GM21515 (cell line): Measurements from ENCODE around the gene CNOT1.
"Not testable (repeated sequence)": the region's sequence is repeated elsewhere in the genome, so short reads cannot be mapped to it uniquely, and the experiment has no call there.

Experiments
- ATAC-seq: cut with Tn5 transposase; IDR thresholded peaks from one replicate; pipeline ENCODE4 v1.9.1; 2021; ENCODE audit not compliant: unreplicated experiment

CNOT1 gene

DNA sequence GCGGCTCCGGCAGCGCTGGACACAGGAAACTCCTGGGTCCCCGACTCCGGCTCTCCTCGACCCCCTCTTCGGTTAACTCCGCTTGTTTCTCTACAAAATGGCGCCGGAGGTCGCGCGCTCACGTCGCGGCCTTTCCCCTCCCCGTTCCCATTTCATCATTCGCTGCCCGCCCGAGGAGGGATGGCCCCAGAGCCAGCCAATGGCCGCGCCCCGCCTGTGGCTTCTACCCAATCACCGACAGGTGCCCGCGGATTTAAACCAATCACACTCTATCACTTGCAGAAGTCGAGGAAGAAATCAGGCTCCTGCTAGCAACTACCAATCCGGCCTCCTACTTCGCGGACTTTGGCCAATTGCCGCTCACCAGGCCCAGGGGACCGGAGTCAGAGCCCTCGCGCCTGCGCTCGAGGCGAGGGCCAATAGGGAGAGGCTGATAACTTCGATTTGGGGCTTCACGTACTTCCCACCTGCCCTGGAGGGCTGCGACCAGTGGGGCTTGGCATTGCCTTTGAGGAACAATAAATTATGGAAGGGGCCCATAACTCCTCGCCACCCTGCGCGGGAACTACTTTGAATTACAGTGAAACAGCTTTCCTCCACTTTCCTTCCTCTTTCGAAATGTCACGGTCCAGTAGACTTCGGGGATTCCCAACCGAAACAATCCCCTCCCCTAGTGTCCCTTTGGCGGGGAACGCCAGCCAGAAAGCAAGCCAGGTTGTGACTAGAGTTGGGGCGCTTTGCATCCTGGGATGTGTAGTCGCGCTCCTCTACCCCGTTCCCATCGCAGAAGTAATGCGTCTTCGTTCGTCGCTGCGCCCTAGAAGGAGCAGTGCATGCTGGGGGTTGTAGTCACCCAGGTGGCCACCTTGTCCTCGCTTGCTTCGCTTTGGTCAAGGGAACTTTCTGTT, at the start of gene CNOT1:
Gene CNOT1, minus strand, starts transcription at position 94 of the 908 bp plus-strand sequence. CDS start 30,489 bp downstream, outside the sequence.
- peak; percentile 89 for ATAC-seq

DNA sequence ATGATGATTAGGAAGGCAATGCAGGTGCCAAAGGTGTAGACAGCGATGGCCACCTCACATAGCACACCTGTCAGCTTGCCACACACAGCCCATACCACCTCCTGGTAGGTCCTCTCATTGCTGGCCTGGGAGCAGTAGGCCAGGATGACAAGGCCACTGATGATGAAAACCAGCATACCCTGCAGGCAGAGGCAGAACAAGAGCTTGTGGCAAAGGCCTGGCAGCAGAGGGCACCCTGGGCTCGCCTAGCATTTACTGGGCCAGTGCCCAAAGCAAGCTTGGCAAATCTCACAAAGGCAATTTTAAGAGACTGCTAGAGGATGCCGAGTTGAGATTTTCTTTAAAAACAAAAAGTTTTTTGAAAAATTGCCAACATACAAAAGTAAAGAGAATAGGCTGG, 49.1 kb upstream of the CNOT1 start:
- no peak for ATAC-seq

- ATAC-seq = no peak
Observed at GRCh38 chr16:58678269-58678668, 48.6 kb upstream of the CNOT1 start.

GRCh38 chr16:58670946-58671583, 41.4 kb upstream of the CNOT1 start:
- ATAC-seq = no peak

- ATAC-seq = no peak
Observed at GRCh38 chr16:58670177-58670576, 40.6 kb upstream of the CNOT1 start.

GRCh38 chr16:58665200-58665599, 35.6 kb upstream of the CNOT1 start:
- ATAC-seq = no peak

DNA sequence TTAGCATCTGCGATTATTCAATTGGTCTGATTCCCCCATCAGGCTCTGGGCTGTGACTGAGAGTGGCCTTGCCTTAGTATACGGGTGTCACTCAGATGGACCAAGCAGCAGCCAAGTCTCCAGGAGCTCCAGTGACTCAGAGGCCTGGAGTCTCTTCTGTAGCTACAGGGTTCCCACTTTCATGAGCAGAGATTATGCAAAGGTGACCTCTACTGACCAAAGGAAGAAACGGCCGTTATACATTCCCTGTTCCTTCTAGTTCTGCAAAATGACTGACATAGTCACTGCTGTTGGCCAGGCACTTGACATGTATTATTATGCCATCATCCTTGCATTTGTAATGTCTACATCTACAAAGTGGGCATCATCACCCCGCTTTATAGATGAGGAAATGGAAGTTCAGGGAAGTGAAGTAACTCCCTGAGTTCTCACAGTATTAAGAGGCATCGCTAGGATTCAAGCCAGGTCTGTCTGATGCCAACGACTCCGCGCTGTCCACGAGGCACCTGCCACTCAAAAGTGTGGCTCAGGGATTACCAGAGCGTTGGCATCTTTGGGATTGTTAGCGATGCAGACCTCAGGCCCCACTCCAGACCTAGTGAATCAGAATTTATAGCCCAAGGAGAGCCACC, 31.7 kb upstream of the CNOT1 start:
- ATAC-seq = peak; percentile 74

- ATAC-seq = not testable (repeated sequence)
Observed at GRCh38 chr16:58659911-58660310, 30.3 kb upstream of the CNOT1 start.

GRCh38 chr16:58658796-58659211, 29.2 kb upstream of the CNOT1 start:
- no peak for ATAC-seq

DNA sequence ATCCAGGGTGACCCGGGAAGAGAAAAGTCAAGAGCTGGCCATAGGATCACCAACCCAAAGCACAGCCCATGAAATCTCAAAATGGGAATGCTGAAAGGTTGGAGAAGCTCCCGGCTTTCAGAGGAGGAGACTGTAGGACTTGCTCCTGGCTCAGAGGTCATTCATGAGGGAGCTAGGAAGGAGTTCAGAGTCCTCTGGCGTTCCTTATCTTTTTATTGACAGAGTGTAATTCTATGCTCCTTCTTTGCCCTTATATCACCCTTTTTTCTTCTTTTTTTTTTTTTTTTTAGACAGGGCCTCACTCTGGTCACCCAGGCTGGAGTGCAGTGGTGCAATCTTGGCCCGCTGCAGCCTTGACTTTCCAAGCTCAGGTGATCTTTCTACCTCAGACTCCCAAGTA, 27.3 kb upstream of the CNOT1 start:
- no peak for ATAC-seq

DNA sequence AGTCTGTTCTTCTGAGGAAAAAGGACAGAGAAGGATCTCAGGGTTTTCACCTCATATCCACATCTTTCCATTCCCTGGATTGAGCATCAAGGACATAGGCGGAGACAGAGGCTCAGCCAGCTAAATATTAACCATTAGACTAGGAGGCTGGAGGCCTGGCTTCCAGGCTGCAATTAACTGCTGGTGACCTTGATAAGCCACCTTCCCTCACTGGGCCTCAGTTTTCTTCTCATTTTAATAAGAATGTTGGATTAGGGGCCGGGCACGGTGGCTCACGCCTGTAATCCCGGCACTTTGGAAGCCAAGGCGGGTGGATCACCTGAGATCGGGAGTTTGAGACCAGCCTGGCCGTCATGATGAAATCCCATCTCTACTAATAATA, 25.6 kb upstream of the CNOT1 start:
- ATAC-seq = no peak

- ATAC-seq = no peak
Observed at GRCh38 chr16:58654560-58655214, 25.1 kb upstream of the CNOT1 start.

- ATAC-seq = no peak
Observed at GRCh38 chr16:58652741-58653140, 23.1 kb upstream of the CNOT1 start.

DNA sequence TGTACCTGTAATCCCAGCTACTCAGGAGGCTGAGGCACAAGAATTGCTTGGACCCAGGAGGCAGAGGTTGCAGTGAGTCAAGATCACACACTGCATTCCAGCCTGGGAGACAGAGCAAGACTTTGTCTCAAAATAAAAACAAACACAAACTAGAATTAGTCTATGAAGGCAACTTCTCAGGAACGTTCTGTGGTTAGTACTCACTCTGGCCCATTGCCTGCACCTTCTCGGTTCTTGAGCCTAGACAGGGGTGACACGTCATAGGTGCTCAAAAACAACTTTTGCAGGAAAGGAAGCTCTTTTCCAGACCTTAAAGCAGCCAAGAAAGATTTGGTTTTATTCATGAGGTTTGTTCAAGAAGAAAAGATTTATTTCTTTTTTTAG, 22.3 kb upstream of the CNOT1 start:
- ATAC-seq = no peak

GRCh38 chr16:58649707-58650106, 20.1 kb upstream of the CNOT1 start:
- ATAC-seq = no peak

GRCh38 chr16:58647107-58647506, 17.5 kb upstream of the CNOT1 start:
- ATAC-seq = no peak

DNA sequence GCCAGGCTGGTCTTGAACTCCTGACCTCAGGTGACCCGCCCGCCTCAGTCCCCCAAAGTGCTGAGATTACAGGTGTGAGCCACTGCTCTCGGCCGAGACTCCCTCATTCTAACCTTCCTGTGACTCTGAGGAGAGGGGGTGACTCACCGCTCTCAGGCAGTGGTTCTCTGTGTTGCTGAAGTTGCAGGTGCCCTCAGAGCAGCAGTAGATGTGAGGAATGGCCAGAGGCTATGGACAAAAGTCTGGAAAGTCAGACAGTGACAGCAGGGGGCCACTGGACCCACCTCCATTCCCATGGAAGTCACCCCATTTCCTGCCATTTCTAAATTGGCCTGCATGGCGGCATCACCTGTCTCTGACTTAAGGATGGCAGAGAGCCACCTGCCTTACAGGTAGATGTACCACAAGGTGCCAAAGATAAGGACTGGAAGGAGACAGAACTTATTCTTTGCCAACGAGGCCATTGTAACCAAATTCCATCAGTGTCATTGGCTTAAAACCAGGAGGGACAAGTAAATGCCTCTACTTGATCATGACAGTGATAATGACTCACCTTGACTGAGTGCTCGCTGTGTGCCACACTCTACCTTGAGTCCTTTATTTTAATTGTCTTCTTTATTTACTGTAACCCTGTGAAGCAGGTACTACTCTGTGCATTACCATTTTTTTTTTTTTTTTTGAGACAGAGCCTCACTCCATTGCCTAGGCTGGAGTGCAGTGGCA, 15.3 kb upstream of the CNOT1 start:
- no peak for ATAC-seq

- ATAC-seq = no peak
Observed at GRCh38 chr16:58644108-58644507, 14.5 kb upstream of the CNOT1 start.

DNA sequence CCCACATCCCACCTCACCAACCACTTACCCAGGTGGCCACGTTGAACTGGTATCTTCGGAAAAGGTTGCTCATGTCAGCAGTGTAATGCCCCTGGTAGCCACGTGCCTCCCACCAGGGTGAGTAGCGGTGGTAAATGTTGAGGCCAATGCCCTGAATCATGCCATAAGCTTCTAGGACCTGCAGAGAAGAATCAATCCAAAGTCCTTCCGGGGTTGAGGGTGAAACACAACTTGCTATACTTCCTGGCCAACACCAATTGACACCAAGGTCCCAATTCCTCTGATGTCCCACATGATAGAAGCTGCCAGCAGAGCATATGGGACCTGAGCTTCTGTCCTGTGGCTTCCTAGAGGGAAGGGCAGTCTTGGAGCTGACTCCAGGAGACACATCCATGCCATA, 11.3 kb upstream of the CNOT1 start:
- no peak for ATAC-seq

DNA sequence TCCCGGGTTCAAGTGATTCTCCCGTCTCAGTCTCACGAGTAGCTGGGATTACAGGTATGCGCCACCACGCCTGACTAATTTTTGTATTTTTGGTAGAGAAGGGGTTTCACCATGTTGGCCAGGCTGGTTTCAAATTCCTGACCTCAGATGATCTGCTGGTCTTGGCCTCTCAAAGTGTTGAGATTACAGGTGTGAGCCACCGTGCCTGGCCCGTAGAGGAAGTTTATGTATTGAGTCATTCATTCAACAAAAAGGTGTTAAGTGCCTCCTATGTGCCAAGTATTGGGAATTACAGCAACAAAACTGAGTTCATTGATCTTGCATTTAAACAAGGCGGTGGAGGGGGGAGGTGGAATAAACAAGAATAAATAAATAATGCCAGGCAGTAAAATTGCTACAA, 10.2 kb upstream of the CNOT1 start:
- no peak for ATAC-seq

- ATAC-seq = no peak
Observed at GRCh38 chr16:58639230-58639629, 9.6 kb upstream of the CNOT1 start.
